Memory B cell (primary cell): ENCODE results near the gene PALLD.
"Not testable (repeated sequence)": the region's sequence is repeated elsewhere in the genome, so short reads cannot be mapped to it uniquely, and the experiment has no call there.

ENCODE experiments used
- ATAC-seq: fragments of 150-1000 bp; cut with Tn5 transposase; 2 replicates; pipeline ENCODE4 v1.10.0; 2021; ENCODE audit warnings: low read depth, mild to moderate bottlenecking, moderate library complexity
- DNase-seq, 2 donors: peaks; one replicate each; pipeline ENCODE4 v3.0.0; 2022; ENCODE audit warnings: low spot score in 2 of 2
- H3K27ac Mint-ChIP-seq: one replicate; pipeline ENCODE4 v1.8.0; 2022; ENCODE audit warnings: mild to moderate bottlenecking, moderate library complexity, mixed read lengths
- H3K27me3 Mint-ChIP-seq: one replicate; pipeline ENCODE4 v1.8.0; 2022; ENCODE audit warnings: mixed read lengths
- H3K36me3 Mint-ChIP-seq: one replicate; pipeline ENCODE4 v1.8.0; 2022; ENCODE audit warnings: mild to moderate bottlenecking, mixed read lengths
- H3K4me1 Mint-ChIP-seq: one replicate; pipeline ENCODE4 v1.8.0; 2022; ENCODE audit warnings: mixed read lengths
- H3K4me3 Mint-ChIP-seq: one replicate; pipeline ENCODE4 v1.8.0; 2022; ENCODE audit warnings: mild to moderate bottlenecking, moderate library complexity, mixed read lengths
- H3K9me3 Mint-ChIP-seq: one replicate; pipeline ENCODE4 v1.8.0; 2022; ENCODE audit warnings: mixed read lengths

The PALLD gene

GRCh38 chr4:168506014-168506413 is 9.2 kb downstream of the PALLD start:
- Mint-ChIP-seq H3K4me1 (peaks cover 2% of the 10 kb centered on the region), H3K27ac (no peak overlapping the region), H3K9me3 (no peaks in the 10 kb centered on the region), H3K36me3 (no peaks in the 10 kb centered on the region), H3K4me3 (no peak overlapping the region), H3K27me3 (peaks cover 7% of the 10 kb centered on the region)
- DNase-seq (no peak), ATAC-seq (no peak)

- no peak for DNase-seq
- Mint-ChIP-seq H3K36me3 (no peaks in the 10 kb centered on the region), H3K27me3 (peaks cover 4% of the 10 kb centered on the region), H3K27ac (no peak overlapping the region), H3K4me3 (no peak overlapping the region), H3K4me1 (peaks cover 2% of the 10 kb centered on the region), H3K9me3 (no peaks in the 10 kb centered on the region)
- ATAC-seq, result no peak
Measured at GRCh38 chr4:168507178-168507815, 10.4 kb downstream of the PALLD start.

GRCh38 chr4:168508683-168509082 is 11.8 kb downstream of the PALLD start:
- Mint-ChIP-seq H3K9me3 (no peaks in the 10 kb centered on the region), H3K36me3 (no peaks in the 10 kb centered on the region)
- ATAC-seq, result no peak

GRCh38 chr4:168509786-168510185 is 12.9 kb downstream of the PALLD start:
- H3K4me3 Mint-ChIP-seq, result no peak overlapping the region
- H3K27ac Mint-ChIP-seq, result no peak overlapping the region
- ATAC-seq (no peak), DNase-seq (no peak)
- no peaks in the 10 kb centered on the region for H3K36me3 Mint-ChIP-seq
- H3K27me3 Mint-ChIP-seq, result peaks cover 5% of the 10 kb centered on the region
- H3K4me1 Mint-ChIP-seq, result no peaks in the 10 kb centered on the region
- no peaks in the 10 kb centered on the region for H3K9me3 Mint-ChIP-seq

More at GRCh38 chr4:168508683-168509082, 11.8 kb downstream of the PALLD start:
- H3K27me3 Mint-ChIP-seq, result peaks cover 7% of the 10 kb centered on the region
- H3K27ac Mint-ChIP-seq, result no peak overlapping the region
- H3K4me1 Mint-ChIP-seq, result peaks cover 2% of the 10 kb centered on the region
- no peak for DNase-seq
- no peak overlapping the region for H3K4me3 Mint-ChIP-seq

GRCh38 chr4:168511780-168512489 is 15.1 kb downstream of the PALLD start:
- H3K4me3 Mint-ChIP-seq, result no peak overlapping the region

GRCh38 chr4:168513826-168514225 is 17.0 kb downstream of the PALLD start:
- H3K4me1 Mint-ChIP-seq, DNase-seq, H3K4me3 Mint-ChIP-seq, H3K9me3 Mint-ChIP-seq, H3K27me3 Mint-ChIP-seq, H3K36me3 Mint-ChIP-seq, H3K27ac Mint-ChIP-seq, ATAC-seq: not testable (repeated sequence)

More at GRCh38 chr4:168511780-168512489, 15.1 kb downstream of the PALLD start:
- no peaks in the 10 kb centered on the region for H3K4me1 Mint-ChIP-seq
- peaks cover 5% of the 10 kb centered on the region for H3K27me3 Mint-ChIP-seq
- H3K27ac Mint-ChIP-seq, result no peak overlapping the region
- H3K9me3 Mint-ChIP-seq, result no peaks in the 10 kb centered on the region
- ATAC-seq, result no peak
- H3K36me3 Mint-ChIP-seq, result no peaks in the 10 kb centered on the region
- no peak for DNase-seq

- ATAC-seq, result no peak
- H3K27ac Mint-ChIP-seq, result no peak overlapping the region
Measured at GRCh38 chr4:168514249-168514852, 17.5 kb downstream of the PALLD start.

GRCh38 chr4:168515222-168516011 is 18.6 kb downstream of the PALLD start:
- no peak for DNase-seq
- peaks cover 7% of the 10 kb centered on the region for H3K27me3 Mint-ChIP-seq
- H3K27ac Mint-ChIP-seq, result no peak overlapping the region
- no peaks in the 10 kb centered on the region for H3K9me3 Mint-ChIP-seq
- no peaks in the 10 kb centered on the region for H3K4me1 Mint-ChIP-seq
- H3K4me3 Mint-ChIP-seq, result no peak overlapping the region
- no peak for ATAC-seq
- H3K36me3 Mint-ChIP-seq, result no peaks in the 10 kb centered on the region

More at GRCh38 chr4:168514249-168514852, 17.5 kb downstream of the PALLD start:
- no peaks in the 10 kb centered on the region for H3K4me1 Mint-ChIP-seq
- DNase-seq, result no peak
- H3K36me3 Mint-ChIP-seq, result no peaks in the 10 kb centered on the region
- peaks cover 6% of the 10 kb centered on the region for H3K27me3 Mint-ChIP-seq
- H3K9me3 Mint-ChIP-seq, result no peaks in the 10 kb centered on the region
- no peak overlapping the region for H3K4me3 Mint-ChIP-seq

GRCh38 chr4:168516841-168517240 is 20.0 kb downstream of the PALLD start:
- Mint-ChIP-seq H3K4me1 (no peaks in the 10 kb centered on the region), H3K27me3 (peaks cover 9% of the 10 kb centered on the region), H3K36me3 (no peaks in the 10 kb centered on the region), H3K9me3 (no peaks in the 10 kb centered on the region), H3K27ac (no peak overlapping the region), H3K4me3 (no peak overlapping the region)
- DNase-seq (no peak), ATAC-seq (no peak)

GRCh38 chr4:168519576-168519975 is 22.7 kb downstream of the PALLD start:
- no peak for ATAC-seq
- DNase-seq, result no peak
- H3K27ac Mint-ChIP-seq, result no peak overlapping the region
- no peaks in the 10 kb centered on the region for H3K9me3 Mint-ChIP-seq
- H3K4me1 Mint-ChIP-seq, result no peaks in the 10 kb centered on the region
- no peak overlapping the region for H3K4me3 Mint-ChIP-seq
- peaks cover 7% of the 10 kb centered on the region for H3K27me3 Mint-ChIP-seq
- no peaks in the 10 kb centered on the region for H3K36me3 Mint-ChIP-seq

- Mint-ChIP-seq H3K27me3 (peaks cover 13% of the 10 kb centered on the region), H3K4me3 (no peak overlapping the region), H3K9me3 (no peaks in the 10 kb centered on the region), H3K27ac (no peak overlapping the region), H3K4me1 (no peaks in the 10 kb centered on the region), H3K36me3 (no peaks in the 10 kb centered on the region)
- ATAC-seq (no peak), DNase-seq (no peak)
Measured at GRCh38 chr4:168521721-168522120, 24.9 kb downstream of the PALLD start.

- no peaks in the 10 kb centered on the region for H3K9me3 Mint-ChIP-seq
- H3K27me3 Mint-ChIP-seq, result peaks cover 13% of the 10 kb centered on the region
- ATAC-seq (no peak), DNase-seq (no peak)
- no peak overlapping the region for H3K4me3 Mint-ChIP-seq
- no peak overlapping the region for H3K27ac Mint-ChIP-seq
- H3K36me3 Mint-ChIP-seq, result no peaks in the 10 kb centered on the region
- no peaks in the 10 kb centered on the region for H3K4me1 Mint-ChIP-seq
Measured at GRCh38 chr4:168522356-168522755, 25.5 kb downstream of the PALLD start.

- Mint-ChIP-seq H3K4me3 (no peak overlapping the region), H3K4me1 (no peaks in the 10 kb centered on the region), H3K27me3 (peaks cover 15% of the 10 kb centered on the region), H3K9me3 (no peaks in the 10 kb centered on the region), H3K36me3 (no peaks in the 10 kb centered on the region), H3K27ac (no peak overlapping the region)
- no peak for DNase-seq
- no peak for ATAC-seq
Measured at GRCh38 chr4:168522829-168523489, 26.1 kb downstream of the PALLD start.
